NB4 (cell line): Measurements from ENCODE around the gene FBXL17.

Experiments
- DNase-seq: peaks from one replicate; pipeline ENCODE4 v3.0.0; 2010; ENCODE audit warnings: low read depth
- H3K4me3 ChIP-seq: one replicate; pipeline ENCODE4 v1.5.1; 2011; ENCODE audit warnings: mild to moderate bottlenecking, low read depth, low read length, moderate library complexity
- MYC ChIP-seq: IDR thresholded peaks from 2 replicates; pipeline ENCODE4 v1.6.1; 2011; ENCODE audit warnings: low read depth, low read length
- POLR2A ChIP-seq: IDR thresholded peaks from 2 replicates; pipeline ENCODE4 v1.6.1; 2011; ENCODE audit warnings: mild to moderate bottlenecking; ENCODE audit not compliant: insufficient read length; ENCODE audit errors: extremely low read depth
- TF ChIP-seq, protein P1 (sequence below): IDR thresholded peaks from one replicate; pipeline ENCODE4 v1.5.1; 2012; ENCODE audit warnings: low read depth, low read length
- TF ChIP-seq, protein P2 (sequence below): IDR thresholded peaks from 2 replicates; pipeline ENCODE4 v1.6.1; 2011; ENCODE audit warnings: low read depth, low read length

Gene FBXL17

DNA sequence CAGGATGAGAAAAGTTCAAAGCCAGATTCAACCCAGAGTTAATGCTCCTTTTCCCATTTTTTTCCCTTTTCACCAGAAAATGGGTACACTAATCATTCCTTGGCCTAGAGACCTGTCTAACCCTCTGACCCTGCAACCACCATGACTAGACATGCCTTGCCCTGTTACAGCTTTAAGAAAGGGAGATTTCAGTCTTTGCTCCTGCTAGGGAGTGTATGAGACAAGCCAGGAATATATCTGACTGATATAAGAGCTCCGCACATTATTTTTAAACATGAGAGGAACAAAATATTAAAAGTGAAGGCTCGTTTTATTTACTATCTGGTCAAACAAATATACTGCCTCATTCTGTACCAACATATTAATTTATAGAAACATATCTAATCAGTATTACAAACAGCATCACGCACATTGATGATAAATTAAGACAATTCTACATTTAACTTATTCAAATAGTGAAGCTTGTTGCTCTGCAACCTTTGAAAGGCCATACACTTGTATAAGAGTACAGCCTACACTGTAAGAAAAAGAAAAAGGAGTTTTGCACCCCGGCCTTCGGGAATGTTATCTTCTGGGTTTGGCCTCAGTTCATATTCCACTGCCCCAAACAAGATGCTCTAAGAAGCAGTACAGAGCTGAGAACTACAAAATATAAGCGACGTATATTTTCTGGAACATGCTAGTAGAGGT lies 132.7 kb downstream of the FBXL17 start:
- DNase-seq = no peak
- no peak overlapping the region for H3K4me3 ChIP-seq
- TF ChIP-seq, protein P1, sequence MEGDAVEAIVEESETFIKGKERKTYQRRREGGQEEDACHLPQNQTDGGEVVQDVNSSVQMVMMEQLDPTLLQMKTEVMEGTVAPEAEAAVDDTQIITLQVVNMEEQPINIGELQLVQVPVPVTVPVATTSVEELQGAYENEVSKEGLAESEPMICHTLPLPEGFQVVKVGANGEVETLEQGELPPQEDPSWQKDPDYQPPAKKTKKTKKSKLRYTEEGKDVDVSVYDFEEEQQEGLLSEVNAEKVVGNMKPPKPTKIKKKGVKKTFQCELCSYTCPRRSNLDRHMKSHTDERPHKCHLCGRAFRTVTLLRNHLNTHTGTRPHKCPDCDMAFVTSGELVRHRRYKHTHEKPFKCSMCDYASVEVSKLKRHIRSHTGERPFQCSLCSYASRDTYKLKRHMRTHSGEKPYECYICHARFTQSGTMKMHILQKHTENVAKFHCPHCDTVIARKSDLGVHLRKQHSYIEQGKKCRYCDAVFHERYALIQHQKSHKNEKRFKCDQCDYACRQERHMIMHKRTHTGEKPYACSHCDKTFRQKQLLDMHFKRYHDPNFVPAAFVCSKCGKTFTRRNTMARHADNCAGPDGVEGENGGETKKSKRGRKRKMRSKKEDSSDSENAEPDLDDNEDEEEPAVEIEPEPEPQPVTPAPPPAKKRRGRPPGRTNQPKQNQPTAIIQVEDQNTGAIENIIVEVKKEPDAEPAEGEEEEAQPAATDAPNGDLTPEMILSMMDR = no peak
- TF ChIP-seq POLR2A (no peak), MYC (no peak)
- TF ChIP-seq, protein P2, sequence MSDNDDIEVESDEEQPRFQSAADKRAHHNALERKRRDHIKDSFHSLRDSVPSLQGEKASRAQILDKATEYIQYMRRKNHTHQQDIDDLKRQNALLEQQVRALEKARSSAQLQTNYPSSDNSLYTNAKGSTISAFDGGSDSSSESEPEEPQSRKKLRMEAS = no peak

DNA sequence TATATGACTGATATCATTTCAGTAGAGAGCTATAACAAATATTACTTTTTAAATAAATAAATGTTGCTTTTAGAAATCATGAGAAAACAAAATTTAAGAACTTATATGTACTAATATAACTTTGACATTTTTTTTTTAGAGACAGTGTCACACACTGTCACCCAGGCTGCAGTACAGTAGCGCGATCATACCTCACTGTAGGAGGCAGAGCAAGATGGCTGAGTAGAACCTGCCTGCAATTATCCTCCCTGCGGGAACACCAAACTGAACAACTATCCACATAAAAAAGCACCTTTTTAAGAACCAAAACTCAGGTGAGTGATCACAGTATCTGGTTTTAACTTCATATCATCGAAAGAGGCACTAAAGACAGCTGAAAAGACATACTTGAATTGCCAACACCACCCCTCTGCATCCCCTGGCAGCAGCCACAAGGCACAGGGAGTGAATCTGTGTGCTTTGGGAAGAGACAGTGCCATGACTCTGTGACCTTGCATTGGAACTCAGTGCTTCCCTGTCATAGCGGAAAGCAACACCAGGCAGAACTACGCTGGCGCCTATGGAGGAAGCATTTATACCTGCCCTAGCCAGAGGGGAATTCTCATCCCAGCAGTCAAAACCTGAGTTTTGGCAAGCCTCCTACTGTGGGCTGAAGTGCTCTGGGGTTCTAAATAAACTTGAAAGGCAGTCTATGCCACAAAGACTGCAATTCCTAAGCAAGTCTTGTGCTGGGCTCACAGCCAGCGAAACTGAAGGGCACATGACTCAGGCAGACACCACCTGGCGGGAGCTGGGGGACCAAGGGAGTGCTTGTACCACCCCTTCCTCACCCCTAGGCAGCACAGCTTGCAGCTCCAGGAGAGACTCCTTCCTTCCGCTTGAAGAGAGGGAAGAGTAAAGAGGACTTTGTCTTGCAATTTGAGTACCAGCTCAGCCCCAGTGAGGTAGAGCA lies 142.7 kb downstream of the FBXL17 start:
- no peak overlapping the region for H3K4me3 ChIP-seq
- TF ChIP-seq, protein P1 = no peak
- no peak for TF ChIP-seq POLR2A
- no peak for TF ChIP-seq MYC
- TF ChIP-seq, protein P2 = no peak
- DNase-seq = no peak

DNA sequence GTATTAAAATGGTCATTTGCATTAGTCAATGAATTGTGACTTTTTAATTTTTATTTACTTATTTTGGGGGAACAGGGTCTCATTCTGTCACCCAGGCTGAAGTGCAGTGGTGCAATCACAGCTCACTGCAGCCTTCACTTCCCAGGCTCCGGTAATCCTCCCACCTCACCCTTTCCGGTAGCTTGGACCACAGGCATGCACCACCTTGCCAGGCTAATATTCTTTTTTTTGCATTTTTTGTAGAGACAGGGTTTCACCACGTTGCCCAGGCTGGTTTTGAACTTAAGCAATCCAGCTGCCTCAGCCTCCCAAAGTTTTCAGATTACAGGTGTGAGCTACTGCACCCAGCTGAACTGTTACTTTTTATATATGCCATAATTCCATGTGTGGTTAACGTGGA lies 143.4 kb downstream of the FBXL17 start:
- DNase-seq = no peak
- TF ChIP-seq, protein P2 = no peak
- TF ChIP-seq, protein P1 = no peak
- TF ChIP-seq POLR2A (no peak), MYC (no peak)
- no peak overlapping the region for H3K4me3 ChIP-seq

DNA sequence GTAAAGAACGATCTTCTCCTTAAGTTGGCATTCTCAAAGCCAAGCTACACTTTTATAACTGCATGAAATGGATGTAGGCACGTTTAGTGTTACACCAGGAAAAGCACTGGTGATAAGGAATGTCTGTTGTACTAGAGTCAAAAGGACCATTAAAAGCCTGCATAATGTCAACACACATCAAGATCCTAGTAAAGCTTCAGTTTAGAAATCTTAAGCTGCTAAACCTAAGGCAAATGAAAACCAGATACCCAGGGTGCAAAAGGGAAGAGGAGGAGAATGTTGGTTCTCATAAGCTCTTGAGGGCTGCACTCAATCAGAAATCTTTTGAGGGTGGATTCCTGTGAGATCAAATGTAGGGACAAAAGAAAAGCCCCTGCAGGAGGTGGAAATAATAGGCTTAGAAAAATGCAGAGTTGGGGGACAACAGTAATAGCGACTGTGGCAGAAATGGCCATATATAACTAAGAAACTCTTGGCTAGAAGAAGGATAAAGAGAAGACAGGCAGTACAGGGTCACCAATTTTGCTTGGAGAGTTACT lies 148.2 kb downstream of the FBXL17 start:
- TF ChIP-seq, protein P2 = no peak
- no peak for TF ChIP-seq MYC

DNA sequence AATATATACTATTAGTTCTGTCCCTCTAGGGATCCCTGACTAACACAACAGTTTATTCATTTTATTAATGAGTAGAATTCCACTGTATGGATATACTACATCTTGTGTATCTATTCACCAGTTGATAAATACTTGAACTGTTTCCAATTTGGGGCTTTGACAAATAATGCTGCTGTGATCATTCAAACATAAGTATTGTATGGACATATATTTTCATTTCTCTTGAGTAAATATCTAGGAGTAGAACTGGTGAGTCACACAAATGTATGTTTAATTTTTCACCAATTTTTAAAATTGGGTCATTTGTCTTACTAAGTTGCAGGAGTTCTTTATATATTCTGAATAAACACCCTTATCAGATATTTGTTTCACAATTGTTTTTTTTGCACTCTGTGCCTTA lies 149.1 kb downstream of the FBXL17 start:
- DNase-seq = no peak
- H3K4me3 ChIP-seq = no peak overlapping the region
- TF ChIP-seq, protein P2 = no peak
- TF ChIP-seq POLR2A = no peak
- TF ChIP-seq, protein P1 = no peak
- no peak for TF ChIP-seq MYC

More for the DNA sequence above, 148.2 kb downstream of the FBXL17 start:
- no peak for DNase-seq
- H3K4me3 ChIP-seq = no peak overlapping the region
